Stomach (tissue), 9 donors: ENCODE measurements around the gene DMPK. TPM values are rescaled to one million over a fixed set of nuclear protein-coding genes. Genes with fewer than 3 reads are reported as not detected.
A peak's percentile ranks its signal among the peaks of the same experiment; 100 is the strongest.

Experiments used
- DNase-seq, 2 donors: peaks; one replicate each; pipeline versions ENCODE4 v3.0.0 to v3.0.0-alpha.2; 2013 to 2019
- H3K27ac ChIP-seq, 5 donors: fragments of 200-600 bp in 4 of 5; sonication (generic) in 4 of 5; one replicate each; pipeline ENCODE4 v1.5.1; 2013 to 2019; ENCODE audit warnings: mild to moderate bottlenecking in 1 of 5, moderate library complexity in 1 of 5
- H3K27me3 ChIP-seq, 3 donors: fragments of 200-600 bp; sonication (generic); one replicate each; pipeline ENCODE4 v1.5.1; 2017 to 2019; ENCODE audit warnings: mixed run types in 1 of 3
- H3K36me3 ChIP-seq, 4 donors: fragments of 200-600 bp; sonication (generic); 1 replicate in 3 of 4; 2 replicates in 1 of 4; pipeline ENCODE4 v1.5.1; 2016 to 2019
- H3K4me1 ChIP-seq, 4 donors: fragments of 200-600 bp; sonication (generic); one replicate each; pipeline ENCODE4 v1.5.1; 2016 to 2019
- H3K4me3 ChIP-seq, 4 donors: fragments of 200-600 bp; sonication (generic) in 3 of 4; one replicate each; pipeline ENCODE4 v1.5.1; 2016 to 2019; ENCODE audit warnings: mild to moderate bottlenecking in 1 of 4
- H3K9me3 ChIP-seq, 4 donors: fragments of 200-600 bp; sonication (generic); one replicate each; pipeline ENCODE4 v1.5.1; 2016 to 2019
- CTCF ChIP-seq, 7 experiments: fragments of 450-650 bp in 4 of 7; fragments of 200-600 bp in 3 of 7; sonication (generic) in 3 of 7; IDR thresholded peaks; one replicate each; pipeline ENCODE4 v1.5.1; 2016 to 2019; ENCODE audit warnings: antibody characterized with exemption in 7 of 7, control low read depth in 2 of 7, mild to moderate bottlenecking in 1 of 7
- EP300 ChIP-seq: sonication (generic); formaldehyde crosslinking; IDR thresholded peaks from one replicate; pipeline ENCODE4 v1.6.1; 2017; ENCODE audit warnings: antibody characterized with exemption
- POLR2A ChIP-seq, 4 donors: fragments of 450-650 bp; IDR thresholded peaks; one replicate each; pipeline ENCODE4 v1.6.1; 2016; ENCODE audit warnings: antibody characterized with exemption in 4 of 4, control low read depth in 2 of 4, mild to moderate bottlenecking in 1 of 4, moderate library complexity in 1 of 4
- POLR2AphosphoS5 ChIP-seq, 3 donors: sonication (generic); formaldehyde crosslinking; IDR thresholded peaks; one replicate each; pipeline ENCODE4 v1.6.1; 2016; ENCODE audit warnings: antibody characterized with exemption in 3 of 3
- WGBS, 5 donors: extraction: QIAGEN DNeasy Blood & Tissue Kit in 3 of 5; methylation state at CpG; one replicate each; pipeline versions ENCODE4 v1.1.5 to v1.1.7; 2013 to 2018; 5-methylcytosine and 5-hydroxymethylcytosine counted together
- intact Hi-C: fragments of 100-400 bp; cut with DNase I; formaldehyde crosslinking; loops from one replicate; pipeline ENCODE4 v1.15.1; 2023; ENCODE audit warnings: low total_unique reads
- polyA plus RNA-seq, 3 donors: library from polyadenylated mRNA; stranded (reverse); fragments of 200-250 nt; gene quantifications; one replicate each; pipeline ENCODE4 v1.2.3, GENCODE V29; 2013
- total RNA-seq, 5 donors: library from RNA; depleted of rRNA; stranded (reverse); fragments of >200 nt; gene quantifications; one replicate each; pipeline versions ENCODE4 v1.1.0 to v1.2.3, GENCODE V29; 2014 to 2016
- donor health status: healthy with polysubstance abuse.
- donor health status: Bipolar disorder and iron deficiency.
- donor health status: healthy.

Gene DMPK
- total and polyA plus RNA-seq, 8 donors, result 27.2 to 248 (median 71.9) TPM

GRCh38 chr19:45827459-45828093, 45.3 kb upstream of the DMPK start:
- peak in 1 of 2 donors; percentile 8 for DNase-seq
- 85 to 95% (median 89%) methylated on average over 12 to 16 of the region's 16 CpGs for WGBS, 5 donors
- H3K36me3 ChIP-seq, result peaks cover 84 to 100% (median 100%) of the 10 kb centered on the region in 4 donors
- intact Hi-C loops, result no loop called here
- H3K9me3 ChIP-seq, result no peaks in the 10 kb centered on the region
- H3K4me3 ChIP-seq, result no peak overlapping the region
- peak overlapping the region in 2 of 5 donors; percentile 5 to 12 for H3K27ac ChIP-seq
- H3K4me1 ChIP-seq, result peaks cover 0 to 21% (median 15%) of the 10 kb centered on the region in 4 donors
- H3K27me3 ChIP-seq, result no peaks in the 10 kb centered on the region
- TF ChIP-seq EP300 (no peak), CTCF (IDR thresholded peaks at IDR 0.05) (no peak), POLR2A (IDR thresholded peaks at IDR 0.05) (no peak), POLR2AphosphoS5 (IDR thresholded peaks at IDR 0.05) (no peak)

GRCh38 chr19:45826934-45827333, 44.6 kb upstream of the DMPK start:
- H3K4me1 ChIP-seq, result peaks cover 0 to 21% (median 15%) of the 10 kb centered on the region in 4 donors
- peak in 1 of 2 donors; percentile 3 for DNase-seq
- H3K9me3 ChIP-seq, result no peaks in the 10 kb centered on the region
- no peak overlapping the region for H3K4me3 ChIP-seq
- no peaks in the 10 kb centered on the region for H3K27me3 ChIP-seq
- peak overlapping the region in 1 of 5 donors; percentile 5 for H3K27ac ChIP-seq
- H3K36me3 ChIP-seq, result peaks cover 81 to 98% (median 97%) of the 10 kb centered on the region in 4 donors
- TF ChIP-seq CTCF (IDR thresholded peaks at IDR 0.05) (no peak), POLR2A (IDR thresholded peaks at IDR 0.05) (no peak), EP300 (no peak), POLR2AphosphoS5 (IDR thresholded peaks at IDR 0.05) (no peak)
- intact Hi-C loops, result no loop called here
- WGBS, 5 donors, result 70 to 86% (median 83%) methylated on average over 8 to 11 of the region's 11 CpGs

- no peaks in the 10 kb centered on the region for H3K27me3 ChIP-seq
- peaks cover 76 to 97% (median 97%) of the 10 kb centered on the region in 4 donors for H3K36me3 ChIP-seq
- no peaks in the 10 kb centered on the region for H3K9me3 ChIP-seq
- H3K4me3 ChIP-seq, result no peak overlapping the region
- intact Hi-C loops, result no loop called here
- no peak for TF ChIP-seq CTCF (IDR thresholded peaks at IDR 0.05)
- no peak for TF ChIP-seq POLR2AphosphoS5 (IDR thresholded peaks at IDR 0.05)
- TF ChIP-seq EP300, result no peak
- no peak for TF ChIP-seq POLR2A (IDR thresholded peaks at IDR 0.05)
- H3K4me1 ChIP-seq, result peaks cover 0 to 21% (median 15%) of the 10 kb centered on the region in 4 donors
- H3K27ac ChIP-seq, result no peak overlapping the region
- WGBS, 5 donors, result 82 to 94% (median 85%) methylated on average over 21 to 22 of the region's 22 CpGs
- no peak for DNase-seq
Observed at GRCh38 chr19:45825917-45826893, 43.9 kb upstream of the DMPK start.

- WGBS, 5 donors, result 89 to 96% (median 95%) methylated on average over 8 of the region's 8 CpGs
- no peak for DNase-seq
- Histone ChIP-seq H3K27me3 (no peaks in the 10 kb centered on the region), H3K9me3 (no peaks in the 10 kb centered on the region), H3K36me3 (peaks cover 74 to 97% (median 97%) of the 10 kb centered on the region in 4 donors), H3K4me1 (peaks cover 0 to 21% (median 15%) of the 10 kb centered on the region in 4 donors), H3K4me3 (no peak overlapping the region), H3K27ac (no peak overlapping the region)
- intact Hi-C loops, result no loop called here
- TF ChIP-seq CTCF (IDR thresholded peaks at IDR 0.05), result no peak
- no peak for TF ChIP-seq POLR2A (IDR thresholded peaks at IDR 0.05)
- no peak for TF ChIP-seq EP300
- no peak for TF ChIP-seq POLR2AphosphoS5 (IDR thresholded peaks at IDR 0.05)
Observed at GRCh38 chr19:45825263-45825605, 42.9 kb upstream of the DMPK start.
